GM19351 (cell line): ENCODE results near the gene TAS1R3.

Experiments used
- ATAC-seq: cut with Tn5 transposase; IDR thresholded peaks from one replicate; pipeline ENCODE4 v1.9.1; 2021; ENCODE audit warnings: mild to moderate bottlenecking, moderate library complexity; ENCODE audit not compliant: unreplicated experiment

The TAS1R3 gene

DNA sequence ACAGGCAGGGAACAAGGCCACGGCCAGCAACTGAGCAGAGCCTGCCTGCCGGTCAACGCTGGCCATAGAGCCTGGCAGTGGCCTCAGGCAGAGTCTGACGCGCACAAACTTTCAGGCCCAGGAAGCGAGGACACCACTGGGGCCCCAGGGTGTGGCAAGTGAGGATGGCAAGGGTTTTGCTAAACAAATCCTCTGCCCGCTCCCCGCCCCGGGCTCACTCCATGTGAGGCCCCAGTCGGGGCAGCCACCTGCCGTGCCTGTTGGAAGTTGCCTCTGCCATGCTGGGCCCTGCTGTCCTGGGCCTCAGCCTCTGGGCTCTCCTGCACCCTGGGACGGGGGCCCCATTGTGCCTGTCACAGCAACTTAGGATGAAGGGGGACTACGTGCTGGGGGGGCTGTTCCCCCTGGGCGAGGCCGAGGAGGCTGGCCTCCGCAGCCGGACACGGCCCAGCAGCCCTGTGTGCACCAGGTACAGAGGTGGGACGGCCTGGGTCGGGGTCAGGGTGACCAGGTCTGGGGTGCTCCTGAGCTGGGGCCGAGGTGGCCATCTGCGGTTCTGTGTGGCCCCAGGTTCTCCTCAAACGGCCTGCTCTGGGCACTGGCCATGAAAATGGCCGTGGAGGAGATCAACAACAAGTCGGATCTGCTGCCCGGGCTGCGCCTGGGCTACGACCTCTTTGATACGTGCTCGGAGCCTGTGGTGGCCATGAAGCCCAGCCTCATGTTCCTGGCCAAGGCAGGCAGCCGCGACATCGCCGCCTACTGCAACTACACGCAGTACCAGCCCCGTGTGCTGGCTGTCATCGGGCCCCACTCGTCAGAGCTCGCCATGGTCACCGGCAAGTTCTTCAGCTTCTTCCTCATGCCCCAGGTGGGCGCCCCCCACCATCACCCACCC, at the start of gene TAS1R3:
Gene TAS1R3, plus strand, starts transcription at position 213 of the 898 bp plus-strand sequence. Its CDS starts 66 bp downstream, at position 279.
- no peak for ATAC-seq

DNA sequence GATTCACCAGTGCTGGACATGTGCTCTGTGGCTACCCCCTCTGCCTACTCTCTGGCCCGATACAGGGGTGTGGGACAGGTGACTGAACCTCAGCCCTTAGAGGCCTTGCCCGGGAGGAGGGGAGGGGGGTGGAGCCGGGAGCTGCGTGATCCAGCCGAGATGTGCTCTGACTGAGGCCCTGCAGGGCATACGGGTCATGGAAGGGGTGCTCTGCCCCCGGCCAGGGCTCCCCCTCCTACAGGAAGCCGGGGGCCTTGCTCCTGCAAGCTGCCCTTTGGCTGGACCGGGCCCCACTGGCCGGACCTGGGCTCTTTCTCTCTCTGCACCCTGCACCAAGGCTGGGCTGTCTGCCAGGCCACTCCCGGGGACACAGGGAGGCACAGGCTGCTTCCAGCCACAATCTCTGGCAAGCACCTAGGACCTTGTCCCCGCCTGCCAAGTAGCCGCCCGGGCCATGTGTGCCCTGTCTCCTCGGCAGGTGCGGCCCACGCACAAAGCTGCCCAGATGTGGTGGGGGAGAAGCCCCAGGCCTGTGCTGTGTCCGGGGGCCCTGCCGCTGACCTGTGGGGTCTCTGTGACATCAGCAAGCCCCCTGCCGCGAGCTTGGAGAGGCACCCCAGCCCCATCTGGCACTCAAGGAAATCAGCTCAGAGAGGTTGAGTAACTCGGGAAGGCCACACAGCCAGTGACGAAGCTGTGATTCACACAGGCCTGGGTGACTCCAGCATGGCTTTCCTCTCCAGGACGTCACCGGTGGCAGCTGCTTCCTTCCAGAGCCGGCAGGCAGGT, 49.4 kb upstream of the TAS1R3 start:
- no peak for ATAC-seq

DNA sequence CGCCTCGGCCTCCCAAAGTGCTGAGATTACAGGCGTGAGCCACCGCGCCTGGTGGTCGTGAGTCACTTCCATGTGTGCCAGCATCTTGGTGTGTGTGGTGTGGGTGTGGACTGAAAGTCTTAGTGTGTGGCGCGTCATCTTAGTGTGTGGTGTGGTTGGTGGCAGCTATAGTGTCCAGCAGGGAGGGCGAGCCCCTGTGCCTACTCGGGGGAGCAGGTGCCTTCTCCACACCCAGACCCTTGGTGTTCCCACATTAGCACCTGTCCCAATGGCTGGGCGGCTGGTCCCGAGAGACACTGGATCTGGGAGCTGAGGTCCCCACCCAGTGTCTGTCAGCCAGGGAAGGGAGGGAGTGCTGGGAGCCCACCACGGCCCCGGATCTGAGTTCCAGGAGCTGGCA, 48.1 kb upstream of the TAS1R3 start:
- ATAC-seq = no peak

DNA sequence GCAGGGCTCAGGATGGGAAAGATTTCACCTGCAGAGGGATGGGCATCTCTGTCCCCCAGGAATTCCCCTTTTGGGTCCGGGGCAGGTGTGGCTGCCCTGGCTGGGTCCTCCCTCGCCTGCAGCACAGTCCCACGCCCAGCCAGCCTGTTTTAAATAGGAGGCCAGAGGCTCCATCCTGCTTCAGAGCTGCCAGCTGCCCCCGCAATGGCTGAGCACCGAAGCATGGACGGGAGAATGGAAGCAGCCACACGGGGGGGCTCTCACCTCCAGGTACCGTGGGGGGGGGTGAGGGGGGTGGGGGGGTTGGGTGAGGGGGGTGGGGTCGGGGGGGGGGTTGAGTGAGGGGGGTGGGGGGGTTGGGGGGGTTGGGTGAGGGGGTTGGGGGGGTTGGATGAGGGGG, 47.3 kb upstream of the TAS1R3 start:
- ATAC-seq = no peak

DNA sequence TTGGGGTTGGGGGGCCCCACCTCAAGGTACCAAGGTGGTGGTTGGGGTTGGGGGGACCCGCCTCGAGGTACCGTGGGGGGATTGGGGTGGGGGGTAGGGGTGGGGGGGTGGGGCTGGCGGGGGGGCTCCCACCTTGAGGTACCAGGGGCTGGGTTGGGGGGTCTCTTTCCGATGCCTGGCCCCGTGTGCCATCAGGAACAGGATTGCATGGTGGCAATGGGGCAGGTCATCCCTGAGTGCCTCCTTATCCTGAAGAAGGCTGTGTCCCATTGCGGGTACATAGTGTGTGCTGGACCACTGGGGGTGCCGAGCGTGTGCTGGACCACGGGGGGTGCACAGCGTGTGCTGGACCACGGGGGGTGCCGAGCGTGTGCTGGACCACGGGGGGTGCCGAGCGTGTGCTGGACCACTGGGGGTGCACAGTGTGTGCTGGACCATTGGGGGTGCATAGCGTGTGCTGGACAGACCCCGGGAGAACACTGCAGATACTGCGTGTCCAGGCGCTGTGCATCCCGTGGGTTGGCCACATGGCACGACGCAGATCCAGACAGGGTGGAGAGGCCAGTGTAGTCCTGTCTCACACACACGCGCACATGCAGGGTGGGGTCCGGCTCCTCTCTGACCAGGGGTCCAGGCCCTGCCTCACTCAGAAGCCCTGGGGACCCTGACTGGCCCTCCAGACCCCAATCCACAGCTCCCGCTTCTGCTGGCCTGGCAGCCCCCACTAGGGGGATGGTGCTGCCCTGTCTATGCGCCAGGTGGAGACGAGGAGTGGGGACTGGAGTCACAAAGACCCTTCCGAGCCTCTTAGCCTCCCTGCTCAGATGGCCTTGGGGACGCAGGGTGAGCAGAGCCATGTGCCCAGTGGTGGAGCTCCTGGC, 46.6 kb upstream of the TAS1R3 start:
- no peak for ATAC-seq

- ATAC-seq = no peak
These were observed 45.9 kb upstream of the TAS1R3 start for GRCh38 chr1:1285102-1285571.

- ATAC-seq = no peak
These were observed 45.3 kb upstream of the TAS1R3 start for GRCh38 chr1:1285611-1286311.

DNA sequence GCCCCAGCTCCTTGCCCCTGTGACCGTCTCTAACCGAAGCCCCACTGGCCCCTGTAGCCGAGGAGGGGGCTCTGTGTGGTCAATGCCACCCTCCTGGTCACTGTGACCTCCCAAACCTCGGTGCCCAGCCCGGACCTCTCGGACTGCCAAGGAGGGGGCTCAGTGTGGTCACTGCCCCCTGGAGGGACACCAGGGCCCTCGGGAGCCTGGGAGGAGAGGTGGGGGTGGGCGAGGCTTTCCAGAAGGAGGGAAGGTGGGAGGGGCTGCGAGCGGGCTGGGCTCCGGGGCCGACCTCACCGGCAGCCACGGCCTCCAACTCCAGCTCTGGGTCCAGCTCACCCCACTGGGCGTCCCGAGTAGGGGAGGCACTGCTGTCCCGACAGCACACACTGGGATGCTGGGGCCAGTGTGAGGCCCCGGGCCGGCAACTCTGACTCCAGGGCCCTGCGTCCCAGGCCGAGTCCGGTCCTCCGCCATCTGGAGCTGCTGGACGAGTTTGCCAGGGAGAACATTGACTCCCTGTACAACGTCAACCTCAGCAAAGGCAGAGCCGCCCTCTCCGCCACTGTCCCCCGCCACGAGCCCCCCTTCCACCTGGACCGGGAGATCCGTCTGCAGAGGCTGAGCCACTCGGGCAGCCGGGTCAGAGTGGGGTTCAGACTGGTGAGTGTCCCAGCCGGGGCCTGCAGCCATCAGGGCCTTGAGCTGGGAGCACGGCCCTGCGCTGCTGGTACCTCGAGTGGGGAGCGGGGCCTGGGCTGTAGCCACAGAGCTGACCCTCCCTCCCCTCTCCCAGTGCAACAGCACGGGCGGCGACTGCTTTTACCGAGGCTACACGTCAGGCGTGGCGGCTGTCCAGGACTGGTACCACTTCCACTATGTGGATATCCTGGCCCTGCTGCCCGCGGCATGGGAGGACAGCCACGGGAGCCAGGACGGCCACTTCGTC, 44.5 kb upstream of the TAS1R3 start:
- no peak for ATAC-seq

- no peak for ATAC-seq
These were observed 43.6 kb upstream of the TAS1R3 start for GRCh38 chr1:1287288-1288110.

- no peak for ATAC-seq
These were observed 40.8 kb upstream of the TAS1R3 start for GRCh38 chr1:1290238-1290731.

GRCh38 chr1:1291023-1291528, 40.0 kb upstream of the TAS1R3 start:
- ATAC-seq = no peak

DNA sequence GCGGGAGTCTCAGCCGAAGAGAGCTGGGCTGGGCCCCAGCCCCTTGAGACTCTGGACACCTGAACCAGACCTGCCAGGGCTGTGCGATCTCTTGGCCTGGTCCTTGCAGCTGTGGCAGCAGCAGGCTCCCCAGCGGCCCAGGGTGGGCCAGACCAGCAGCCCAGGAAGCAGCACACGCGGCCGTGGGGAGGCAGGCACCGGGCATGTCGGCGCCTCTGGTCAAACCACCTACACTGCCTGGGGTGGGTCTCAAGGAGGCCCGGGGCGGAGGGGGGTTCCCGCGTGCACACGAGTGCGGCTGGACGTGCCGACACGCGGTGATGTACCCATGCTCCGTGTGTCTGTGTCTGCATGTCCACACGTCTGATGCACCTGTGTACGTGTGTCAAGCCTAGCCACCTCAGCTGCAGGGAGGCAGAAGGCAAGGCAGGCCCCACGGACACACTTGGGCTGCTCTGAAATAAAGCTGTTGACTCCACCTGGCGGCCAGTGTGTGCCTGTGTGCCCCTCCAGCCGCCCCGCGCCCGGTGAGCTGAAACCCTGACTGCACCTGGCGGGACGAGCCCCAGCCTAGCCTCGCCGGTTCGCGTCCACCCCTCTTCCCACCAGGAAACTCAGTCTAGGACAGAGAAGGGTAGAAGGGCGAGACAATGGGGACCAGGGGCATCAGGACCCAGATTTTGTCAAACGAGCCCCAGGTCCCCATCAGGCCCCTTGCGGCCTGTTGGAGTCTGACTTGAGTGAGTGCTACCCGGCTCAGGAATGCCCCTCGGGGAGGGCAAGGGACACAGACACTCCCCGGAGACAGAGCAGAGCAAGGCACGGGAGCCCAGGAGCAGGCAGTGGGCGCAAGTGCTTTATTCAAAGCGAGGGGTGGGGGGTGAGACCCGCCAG, 39.3 kb upstream of the TAS1R3 start:
- no peak for ATAC-seq

- ATAC-seq = no peak
These were observed 38.7 kb upstream of the TAS1R3 start for GRCh38 chr1:1292442-1292779.

DNA sequence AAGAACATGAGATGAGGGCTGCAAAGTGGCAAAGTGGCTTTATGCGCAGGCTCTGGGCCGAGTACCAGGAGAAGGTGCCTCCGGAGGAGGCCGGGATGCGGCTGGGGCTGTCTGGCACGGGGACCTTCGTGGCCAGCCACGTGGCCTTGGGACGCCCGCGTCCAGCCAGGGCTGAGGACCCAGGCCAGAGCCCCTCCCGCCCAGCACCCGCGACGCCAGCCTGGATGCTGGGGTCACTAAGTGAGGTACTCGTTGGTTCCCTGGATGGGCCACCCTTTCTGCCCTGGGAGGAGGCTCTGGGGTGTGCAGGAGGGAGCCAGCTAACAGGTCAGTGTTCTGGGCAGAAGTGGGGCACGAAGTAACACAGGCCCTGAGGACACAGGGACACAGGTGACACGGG, 38.2 kb upstream of the TAS1R3 start:
- no peak for ATAC-seq

DNA sequence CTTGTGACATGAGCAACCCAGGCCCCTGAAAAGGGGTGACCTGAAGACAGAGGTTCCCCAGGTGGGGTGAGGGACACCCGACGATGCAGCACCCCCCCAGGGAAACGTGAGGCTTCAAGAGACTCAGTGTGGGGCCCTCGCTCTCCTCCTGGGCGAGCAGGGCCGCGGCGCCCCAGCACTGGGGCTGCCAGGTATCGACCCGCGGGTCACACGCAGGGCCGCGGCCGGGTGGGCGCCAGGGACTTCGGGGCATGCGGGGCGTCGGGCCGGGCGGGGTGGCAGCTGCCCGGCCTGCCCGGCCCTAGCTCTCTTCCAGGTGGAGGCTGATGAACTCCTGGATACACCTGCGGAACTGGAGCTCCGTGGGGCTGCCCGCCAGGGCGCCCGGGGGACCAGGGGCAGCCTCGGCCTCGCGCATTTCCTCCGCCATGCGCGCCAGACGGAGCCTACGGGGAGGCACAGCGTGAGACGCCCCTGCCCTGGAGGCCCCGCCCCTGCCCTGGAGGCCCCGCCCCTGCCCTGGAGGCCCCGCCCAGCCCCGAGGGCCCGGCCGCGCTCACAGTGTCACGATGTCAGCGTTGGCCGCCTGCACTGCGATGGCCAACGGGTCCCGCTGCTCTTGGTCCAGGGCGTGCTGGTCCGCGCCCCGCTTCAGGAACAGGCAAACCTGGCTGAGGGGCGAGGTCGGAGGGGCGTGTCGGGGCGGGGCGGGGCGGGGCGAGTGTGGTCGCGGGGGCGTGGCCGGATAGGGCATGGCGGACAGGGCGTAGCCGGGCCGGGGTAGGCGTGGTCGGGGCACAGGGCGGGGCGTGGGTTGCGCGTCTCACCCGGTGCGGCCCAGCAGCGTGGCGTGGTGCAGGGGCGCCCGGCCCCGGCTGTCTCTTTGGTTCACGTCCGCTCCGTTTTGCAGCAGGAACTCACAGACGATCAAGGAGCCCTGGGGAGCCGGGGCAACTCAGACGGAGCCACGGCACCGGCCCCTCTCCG, 37.5 kb upstream of the TAS1R3 start:
- no peak for ATAC-seq
